ENCODE results near the gene PLCXD1.
"Not testable (repeated sequence)": the region's sequence is repeated elsewhere in the genome, so short reads cannot be mapped to it uniquely, and the experiment has no call there.

PLCXD1 gene

GRCh38 chrX:275967-276580 is 5.1 kb upstream of the PLCXD1 start:
- Histone ChIP-seq H3K9me3 (ENCODE audit: severe bottlenecking) (no peaks in the 10 kb centered on the region), H3K4me3 (ENCODE audit: severe bottlenecking) (peak overlapping the region; percentile 53), H3K36me3 (ENCODE audit: low read depth) (no peaks in the 10 kb centered on the region), H3K27ac (ENCODE audit: poor library complexity, severe bottlenecking) (no peak overlapping the region), H3K27me3 (ENCODE audit: insufficient read depth, poor library complexity, severe bottlenecking) (no peaks in the 10 kb centered on the region), H3K4me1 (ENCODE audit: insufficient read depth, poor library complexity, severe bottlenecking) (no peaks in the 10 kb centered on the region)
- peak; percentile 75 for ATAC-seq (ENCODE audit: low read depth)
- DNase-seq (ENCODE audit: low spot score), result peak; percentile 75
- no peak for TF ChIP-seq CTCF (IDR thresholded peaks at IDR 0.05; ENCODE audit: poor library complexity, severe bottlenecking)

GRCh38 chrX:276581-277201 is 4.5 kb upstream of the PLCXD1 start:
- Histone ChIP-seq H3K9me3 (ENCODE audit: severe bottlenecking) (no peaks in the 10 kb centered on the region), H3K36me3 (ENCODE audit: low read depth) (no peaks in the 10 kb centered on the region), H3K4me1 (ENCODE audit: insufficient read depth, poor library complexity, severe bottlenecking) (no peaks in the 10 kb centered on the region), H3K27me3 (ENCODE audit: insufficient read depth, poor library complexity, severe bottlenecking) (no peaks in the 10 kb centered on the region), H3K27ac (ENCODE audit: poor library complexity, severe bottlenecking) (no peak overlapping the region), H3K4me3 (ENCODE audit: severe bottlenecking) (peak overlapping the region; percentile 53)
- DNase-seq (ENCODE audit: low spot score) (peak; percentile 84), ATAC-seq (ENCODE audit: low read depth) (peak; percentile 85)
- TF ChIP-seq CTCF (IDR thresholded peaks at IDR 0.05; ENCODE audit: poor library complexity, severe bottlenecking), result no peak

DNA sequence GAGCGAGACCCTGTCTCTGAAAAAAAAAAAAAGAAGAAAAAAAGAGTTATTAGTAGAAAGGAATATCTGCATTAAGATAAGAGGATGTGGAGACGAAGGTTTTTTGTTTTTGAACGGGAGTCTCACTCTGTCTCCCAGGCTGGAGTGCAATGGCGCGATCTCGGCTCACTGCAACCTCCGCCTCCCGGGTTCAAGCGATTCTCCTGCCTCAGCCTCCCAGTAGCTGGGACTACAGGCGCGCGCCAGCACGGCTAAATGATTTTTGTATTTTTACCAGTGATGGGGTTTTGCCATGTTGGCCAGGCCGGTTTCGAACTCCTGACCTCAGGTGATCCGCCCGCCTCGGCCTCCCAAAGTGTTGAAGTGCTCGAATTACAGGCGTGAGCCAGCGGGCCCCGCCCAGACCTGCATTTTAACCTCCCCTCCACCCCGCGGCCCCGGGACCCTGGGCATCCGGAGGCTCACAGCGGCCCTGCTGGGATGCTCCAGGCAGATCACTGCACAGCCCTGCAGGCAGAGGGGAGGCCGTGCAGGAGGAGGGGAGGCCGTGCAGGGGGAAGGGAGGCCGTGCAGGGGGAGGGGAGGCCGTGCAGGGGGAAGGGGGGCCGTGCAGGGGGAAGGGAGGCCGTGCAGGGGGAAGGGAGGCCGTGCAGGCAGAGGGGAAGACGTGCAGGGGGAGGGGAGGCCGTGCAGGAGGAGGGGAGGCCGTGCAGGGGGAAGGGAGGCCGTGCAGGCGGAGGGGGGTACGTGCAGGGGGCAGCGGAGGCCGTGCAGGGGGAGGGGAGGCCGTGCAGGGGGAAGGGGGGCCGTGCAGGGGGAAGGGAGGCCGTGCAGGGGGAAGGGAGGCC is 1.2 kb upstream of the PLCXD1 start:
- DNase-seq (ENCODE audit: low spot score), result peak; percentile 49
- H3K36me3 ChIP-seq (ENCODE audit: low read depth), result peaks cover 11% of the 10 kb centered on the region
- not testable (repeated sequence) for ATAC-seq (ENCODE audit: low read depth); H3K9me3 ChIP-seq (ENCODE audit: severe bottlenecking); H3K27ac ChIP-seq (ENCODE audit: poor library complexity, severe bottlenecking); H3K4me3 ChIP-seq (ENCODE audit: severe bottlenecking); H3K4me1 ChIP-seq (ENCODE audit: insufficient read depth, poor library complexity, severe bottlenecking); H3K27me3 ChIP-seq (ENCODE audit: insufficient read depth, poor library complexity, severe bottlenecking)

- H3K4me3 ChIP-seq (ENCODE audit: severe bottlenecking); DNase-seq (ENCODE audit: low spot score); H3K9me3 ChIP-seq (ENCODE audit: severe bottlenecking); ATAC-seq (ENCODE audit: low read depth); H3K4me1 ChIP-seq (ENCODE audit: insufficient read depth, poor library complexity, severe bottlenecking); H3K27me3 ChIP-seq (ENCODE audit: insufficient read depth, poor library complexity, severe bottlenecking); H3K27ac ChIP-seq (ENCODE audit: poor library complexity, severe bottlenecking): not testable (repeated sequence)
- H3K36me3 ChIP-seq (ENCODE audit: low read depth), result peaks cover 19% of the 10 kb centered on the region
Measured at GRCh38 chrX:280722-281121, 459 bp upstream of the PLCXD1 start.

GRCh38 chrX:282000-282681 is 960 bp downstream of the PLCXD1 start:
- not testable (repeated sequence) for H3K4me1 ChIP-seq (ENCODE audit: insufficient read depth, poor library complexity, severe bottlenecking); H3K27me3 ChIP-seq (ENCODE audit: insufficient read depth, poor library complexity, severe bottlenecking); ATAC-seq (ENCODE audit: low read depth); H3K9me3 ChIP-seq (ENCODE audit: severe bottlenecking)
- Histone ChIP-seq H3K36me3 (ENCODE audit: low read depth) (peaks cover 31% of the 10 kb centered on the region), H3K4me3 (ENCODE audit: severe bottlenecking) (peak overlapping the region; percentile 12), H3K27ac (ENCODE audit: poor library complexity, severe bottlenecking) (peak overlapping the region; percentile 20)
- peak; percentile 19 for DNase-seq (ENCODE audit: low spot score)

Data from RWPE2 (cell line).